Stimulated activated memory B cell treated with anti-CD40 and anti-IgM and Interleukin-4, amounts not matched to agents 10 μg/mL and 1 μg/mL and 100 μg/mL, for 72 hours (primary cell): ENCODE data around the gene SHFL.

Source experiments
- ATAC-seq: fragments of 150-1000 bp; cut with Tn5 transposase; 2 replicates; pipeline ENCODE4 v1.10.0; 2021
- H3K27ac Mint-ChIP-seq: one replicate; pipeline ENCODE4 v1.8.0; 2022; ENCODE audit warnings: mild to moderate bottlenecking, mixed read lengths
- H3K27me3 Mint-ChIP-seq: one replicate; pipeline ENCODE4 v1.8.0; 2022; ENCODE audit warnings: mixed read lengths
- H3K36me3 Mint-ChIP-seq: one replicate; pipeline ENCODE4 v1.8.0; 2022; ENCODE audit warnings: mixed read lengths
- H3K4me1 Mint-ChIP-seq: one replicate; pipeline ENCODE4 v1.8.0; 2022; ENCODE audit warnings: mixed read lengths
- H3K4me3 Mint-ChIP-seq: one replicate; pipeline ENCODE4 v1.8.0; 2022; ENCODE audit warnings: mild to moderate bottlenecking, moderate library complexity, mixed read lengths
- H3K9me3 Mint-ChIP-seq: one replicate; pipeline ENCODE4 v1.8.0; 2022; ENCODE audit warnings: mixed read lengths

Gene SHFL

DNA sequence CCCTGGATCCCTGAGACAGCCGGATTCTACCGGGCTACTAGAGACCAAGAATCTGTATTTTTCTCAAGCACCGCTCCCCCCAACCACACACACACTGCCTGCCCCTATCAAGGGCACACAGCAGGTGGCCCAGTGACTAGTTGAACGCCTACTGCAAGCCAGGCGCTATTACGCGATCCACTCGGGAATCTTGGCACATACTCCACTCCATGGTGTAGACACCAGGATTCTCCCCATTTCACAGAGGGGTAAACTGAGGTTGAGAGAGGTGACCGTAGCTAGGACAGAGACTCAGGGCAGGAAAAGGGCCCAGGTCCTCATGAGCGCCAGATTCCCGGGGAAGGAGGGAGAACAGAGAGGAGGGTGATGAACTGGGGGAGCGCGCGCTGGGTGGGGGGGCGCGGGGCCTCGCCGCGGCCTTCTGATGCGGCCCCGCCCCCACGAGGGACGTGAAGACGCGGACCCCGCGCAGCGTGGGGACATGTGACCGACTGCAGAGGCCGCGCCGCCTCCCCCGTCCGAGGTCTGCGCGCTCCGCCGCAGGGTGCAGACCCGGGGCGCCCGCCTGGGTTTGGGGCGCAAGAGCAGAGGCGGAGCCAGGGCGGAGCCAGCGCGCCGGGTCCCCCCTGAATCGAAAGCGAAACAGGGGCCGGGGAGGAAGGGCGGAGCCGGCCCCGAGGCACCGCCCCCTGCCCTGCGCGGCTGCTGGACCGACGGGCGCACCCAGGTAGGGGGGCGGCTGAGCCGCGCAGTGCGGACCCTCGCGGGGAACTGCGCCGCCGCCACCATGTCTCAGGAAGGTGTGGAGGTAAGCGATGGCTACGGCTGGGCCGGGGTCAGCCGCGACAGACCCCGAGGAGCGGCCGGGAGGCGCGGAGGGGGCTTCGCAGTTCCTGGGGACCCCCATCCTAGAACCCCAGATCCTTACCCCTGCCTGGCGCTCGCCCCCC lies at the start of gene SHFL:
Gene SHFL, plus strand, starts transcription at position 677 of the 950 bp plus-strand sequence. Its CDS starts 111 bp downstream, at position 788.
- peak within 1 kb of the TSS; percentile 86 for H3K27ac Mint-ChIP-seq
- no peaks in the 10 kb centered on the region for H3K27me3 Mint-ChIP-seq
- no peaks in the 10 kb centered on the region for H3K9me3 Mint-ChIP-seq
- H3K4me3 Mint-ChIP-seq = peak within 1 kb of the TSS; percentile 91
- peak; percentile 95 for ATAC-seq
- peaks cover 27% of the 10 kb centered on the region for H3K36me3 Mint-ChIP-seq
- peaks cover 23% of the 10 kb centered on the region for H3K4me1 Mint-ChIP-seq

DNA sequence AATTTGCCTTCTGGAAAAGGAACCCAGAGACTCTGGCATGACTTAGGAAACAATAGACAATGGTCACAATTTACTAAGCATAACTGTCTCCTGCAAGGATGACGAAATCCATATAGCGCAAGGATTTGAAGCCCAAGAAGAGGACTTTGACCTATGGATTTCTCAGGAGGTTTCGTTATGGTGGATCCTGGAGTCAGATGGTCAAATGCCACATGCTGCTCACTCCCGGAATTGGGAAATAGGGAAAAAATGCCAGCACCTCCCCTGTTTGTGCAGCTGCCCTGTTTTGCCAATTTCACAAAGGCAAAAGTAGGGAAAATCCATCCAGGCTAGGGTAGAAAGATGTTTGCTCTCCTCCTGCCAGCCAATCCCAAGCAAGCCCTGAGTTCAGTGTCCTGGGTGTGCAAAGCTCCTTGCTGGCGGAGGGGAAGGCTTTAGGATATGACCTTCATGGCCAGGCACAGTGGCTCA lies 49.5 kb upstream of the SHFL start:
- no peaks in the 10 kb centered on the region for H3K9me3 Mint-ChIP-seq
- H3K27me3 Mint-ChIP-seq = peaks cover 46% of the 10 kb centered on the region
- ATAC-seq = no peak
- H3K4me1 Mint-ChIP-seq = no peaks in the 10 kb centered on the region
- H3K4me3 Mint-ChIP-seq = no peak overlapping the region
- H3K36me3 Mint-ChIP-seq = no peaks in the 10 kb centered on the region
- H3K27ac Mint-ChIP-seq = no peak overlapping the region

DNA sequence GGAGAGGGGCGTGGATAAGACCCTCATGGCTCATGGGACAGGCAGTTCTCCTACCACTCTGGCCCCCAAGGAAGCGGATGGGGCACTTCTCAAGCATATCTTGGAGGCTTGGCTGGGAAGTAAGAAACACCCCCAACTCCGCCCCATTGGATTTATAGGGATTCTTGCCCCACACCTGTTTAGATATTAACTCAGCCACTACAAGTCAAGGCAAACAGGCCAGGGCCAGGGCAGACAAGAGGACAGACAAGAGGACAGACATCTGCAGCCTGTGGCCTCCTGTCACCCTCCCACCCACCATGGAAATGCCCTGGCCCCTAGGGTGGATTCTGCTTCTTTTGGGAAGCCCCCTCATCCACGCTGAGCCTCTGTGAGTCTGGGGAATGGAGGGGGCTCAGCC lies 48.8 kb upstream of the SHFL start:
- Mint-ChIP-seq H3K4me1 (no peaks in the 10 kb centered on the region), H3K36me3 (no peaks in the 10 kb centered on the region), H3K27ac (no peak overlapping the region), H3K27me3 (peaks cover 41% of the 10 kb centered on the region), H3K9me3 (no peaks in the 10 kb centered on the region), H3K4me3 (no peak overlapping the region)
- ATAC-seq = no peak

DNA sequence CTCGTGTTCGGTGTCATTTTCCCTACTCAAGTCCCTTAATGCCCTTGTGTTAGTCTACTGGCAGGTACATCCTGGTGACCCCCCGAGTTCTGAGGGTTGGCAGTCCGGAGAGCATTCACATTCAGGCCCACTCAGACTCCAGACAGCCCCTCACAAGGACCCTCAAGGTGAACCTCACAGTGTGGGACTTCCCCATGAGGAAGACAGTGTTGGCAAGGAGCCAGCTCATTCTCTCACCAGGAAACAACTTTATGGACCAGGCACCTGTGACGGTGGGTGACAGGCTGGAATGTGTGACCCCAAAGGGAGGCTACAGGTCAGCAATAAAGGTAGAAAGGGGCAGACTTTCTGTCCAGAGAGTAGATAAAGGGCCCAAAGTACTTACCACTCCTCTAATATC lies 48.3 kb upstream of the SHFL start:
- Mint-ChIP-seq H3K36me3 (no peaks in the 10 kb centered on the region), H3K4me1 (no peaks in the 10 kb centered on the region), H3K27ac (no peak overlapping the region), H3K27me3 (peaks cover 37% of the 10 kb centered on the region), H3K4me3 (no peak overlapping the region), H3K9me3 (no peaks in the 10 kb centered on the region)
- no peak for ATAC-seq

DNA sequence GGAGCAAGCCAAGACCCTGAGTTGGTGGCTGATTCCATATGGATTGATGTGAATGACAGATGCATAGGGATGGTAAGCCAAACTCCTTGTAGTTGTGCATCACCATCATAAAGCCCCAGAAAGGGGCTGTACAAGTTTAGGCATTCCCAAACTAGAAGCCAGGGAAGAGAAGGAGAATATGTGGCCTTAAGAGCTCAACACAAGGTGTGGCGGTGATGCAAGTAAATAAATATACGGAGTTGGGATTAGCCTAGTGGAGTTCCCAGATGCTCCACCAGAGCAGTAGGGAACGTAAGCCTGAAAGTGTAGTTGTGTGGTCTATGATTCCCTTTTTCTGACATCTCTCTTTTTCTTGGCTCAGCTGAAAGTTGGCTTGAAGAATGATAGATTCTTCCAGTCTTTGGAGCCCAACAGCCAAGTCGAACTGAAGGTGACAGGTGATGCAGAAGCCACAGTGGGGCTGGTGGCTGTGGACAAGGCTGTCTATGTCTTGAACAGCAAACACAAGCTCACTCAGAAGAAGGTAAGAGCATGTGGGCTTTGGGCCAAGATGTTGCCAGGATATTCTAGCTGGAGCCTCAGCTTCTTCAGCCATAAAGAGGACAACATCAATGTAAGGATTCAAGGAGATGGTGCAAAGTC lies 42.7 kb upstream of the SHFL start:
- Mint-ChIP-seq H3K27me3 (peaks cover 63% of the 10 kb centered on the region), H3K36me3 (no peaks in the 10 kb centered on the region), H3K4me1 (peaks cover 4% of the 10 kb centered on the region), H3K4me3 (no peak overlapping the region), H3K27ac (no peak overlapping the region), H3K9me3 (peaks cover 8% of the 10 kb centered on the region)
- no peak for ATAC-seq

DNA sequence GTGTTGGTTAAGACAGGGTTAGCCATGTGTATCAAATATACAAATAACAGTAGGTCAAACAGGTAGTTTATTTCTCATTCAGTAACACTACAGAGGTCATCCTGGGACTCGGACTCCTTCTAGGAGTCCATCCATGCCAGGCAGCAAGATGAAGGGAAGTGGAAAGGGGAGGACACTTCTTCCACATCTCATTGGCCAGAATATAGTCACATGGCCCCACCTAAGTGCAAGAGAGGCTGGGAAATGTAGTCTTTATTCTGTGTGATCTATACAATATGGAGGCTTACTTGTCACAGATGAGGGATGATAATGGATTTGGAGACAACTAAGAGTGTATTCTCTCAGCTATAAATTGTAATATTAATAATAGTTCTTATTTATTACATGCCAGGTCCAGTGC lies 41.7 kb upstream of the SHFL start:
- Mint-ChIP-seq H3K4me1 (peaks cover 7% of the 10 kb centered on the region), H3K27me3 (peaks cover 63% of the 10 kb centered on the region), H3K36me3 (no peaks in the 10 kb centered on the region), H3K27ac (no peak overlapping the region), H3K4me3 (no peak overlapping the region), H3K9me3 (peaks cover 9% of the 10 kb centered on the region)
- no peak for ATAC-seq

DNA sequence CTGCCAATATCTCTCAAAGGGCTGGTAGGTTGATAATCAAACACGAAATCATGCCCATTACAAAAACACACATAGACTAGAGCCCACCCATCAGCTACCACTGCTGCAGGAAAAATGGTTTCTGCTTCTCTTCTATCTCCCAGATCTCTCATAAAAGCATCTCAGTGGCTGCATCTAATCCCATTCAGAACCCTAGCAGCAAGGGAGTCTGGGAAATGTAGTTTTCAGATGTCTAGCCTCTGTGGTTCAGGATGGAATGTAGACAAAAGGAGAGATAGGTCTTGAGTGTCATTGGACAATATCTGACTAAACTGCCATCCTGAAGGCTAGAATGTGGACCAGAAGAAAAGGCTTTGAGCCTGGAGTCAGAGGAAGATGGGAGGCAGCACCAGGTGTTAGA lies 40.7 kb upstream of the SHFL start:
- H3K4me3 Mint-ChIP-seq = no peak overlapping the region
- peaks cover 63% of the 10 kb centered on the region for H3K27me3 Mint-ChIP-seq
- peaks cover 9% of the 10 kb centered on the region for H3K9me3 Mint-ChIP-seq
- no peak for ATAC-seq
- H3K36me3 Mint-ChIP-seq = no peaks in the 10 kb centered on the region
- no peak overlapping the region for H3K27ac Mint-ChIP-seq
- peaks cover 7% of the 10 kb centered on the region for H3K4me1 Mint-ChIP-seq

DNA sequence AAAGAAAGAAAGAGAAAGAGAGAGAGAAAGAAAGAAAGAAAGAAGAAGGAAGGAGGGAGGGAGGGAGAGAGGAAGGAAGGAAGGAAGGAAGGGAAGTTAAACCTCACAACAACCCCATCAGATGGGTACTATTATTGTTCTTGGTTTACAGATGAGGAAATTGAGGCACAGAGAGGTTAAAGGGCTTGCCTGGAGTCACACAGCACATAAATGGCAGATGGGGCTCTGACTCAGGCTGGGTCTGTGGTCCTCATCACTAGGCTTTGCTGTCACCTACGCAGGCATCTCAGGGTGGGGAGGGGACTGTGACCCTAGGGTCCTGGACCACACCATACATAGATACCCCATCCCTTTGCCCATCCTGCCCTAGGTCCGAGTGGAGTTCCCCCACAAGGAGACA lies 36.5 kb upstream of the SHFL start:
- Mint-ChIP-seq H3K36me3 (no peaks in the 10 kb centered on the region), H3K27ac (no peak overlapping the region), H3K27me3 (peaks cover 55% of the 10 kb centered on the region), H3K4me1 (peaks cover 7% of the 10 kb centered on the region), H3K9me3 (peaks cover 5% of the 10 kb centered on the region), H3K4me3 (no peak overlapping the region)
- no peak for ATAC-seq

DNA sequence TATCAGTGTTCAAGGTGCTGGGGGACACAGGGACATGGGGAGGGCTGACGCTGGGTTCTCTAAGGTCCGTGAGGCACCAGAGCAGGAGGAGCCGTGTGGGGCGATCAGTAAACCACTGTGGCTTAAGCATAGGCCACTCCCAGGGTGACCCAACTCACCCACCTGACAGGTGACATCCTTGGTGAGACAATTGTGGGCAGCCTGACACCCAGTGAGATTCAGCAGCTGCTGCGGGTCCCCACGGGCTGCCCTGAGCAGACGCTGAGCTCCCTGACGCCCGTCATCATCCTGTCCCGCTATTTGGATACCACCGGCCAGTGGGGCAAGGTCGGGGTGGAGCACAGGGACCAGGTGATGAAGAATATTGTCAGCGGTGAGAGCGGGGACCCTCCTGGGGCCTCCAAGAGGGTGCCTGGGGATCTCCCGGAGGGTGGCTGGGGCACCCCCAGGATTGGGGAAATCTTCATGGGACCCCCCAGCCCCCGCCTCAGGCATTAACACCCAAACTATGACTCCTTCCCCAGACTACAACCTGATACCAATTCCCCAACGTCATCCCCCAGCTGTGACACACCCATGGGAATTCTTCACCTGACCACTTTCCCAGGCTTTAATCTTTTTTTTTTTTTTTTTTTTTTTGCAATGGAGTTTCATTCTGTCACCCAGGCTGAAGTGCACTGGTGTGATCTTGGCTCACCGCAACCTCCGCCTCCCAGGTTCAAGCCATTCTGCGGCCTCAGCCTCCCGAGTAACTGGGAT lies 33.3 kb upstream of the SHFL start:
- peak; percentile 35 for ATAC-seq
- H3K36me3 Mint-ChIP-seq = no peaks in the 10 kb centered on the region
- no peak overlapping the region for H3K4me3 Mint-ChIP-seq
- H3K27me3 Mint-ChIP-seq = peaks cover 43% of the 10 kb centered on the region
- no peak overlapping the region for H3K27ac Mint-ChIP-seq
- peaks cover 3% of the 10 kb centered on the region for H3K9me3 Mint-ChIP-seq
- H3K4me1 Mint-ChIP-seq = peaks cover 7% of the 10 kb centered on the region

DNA sequence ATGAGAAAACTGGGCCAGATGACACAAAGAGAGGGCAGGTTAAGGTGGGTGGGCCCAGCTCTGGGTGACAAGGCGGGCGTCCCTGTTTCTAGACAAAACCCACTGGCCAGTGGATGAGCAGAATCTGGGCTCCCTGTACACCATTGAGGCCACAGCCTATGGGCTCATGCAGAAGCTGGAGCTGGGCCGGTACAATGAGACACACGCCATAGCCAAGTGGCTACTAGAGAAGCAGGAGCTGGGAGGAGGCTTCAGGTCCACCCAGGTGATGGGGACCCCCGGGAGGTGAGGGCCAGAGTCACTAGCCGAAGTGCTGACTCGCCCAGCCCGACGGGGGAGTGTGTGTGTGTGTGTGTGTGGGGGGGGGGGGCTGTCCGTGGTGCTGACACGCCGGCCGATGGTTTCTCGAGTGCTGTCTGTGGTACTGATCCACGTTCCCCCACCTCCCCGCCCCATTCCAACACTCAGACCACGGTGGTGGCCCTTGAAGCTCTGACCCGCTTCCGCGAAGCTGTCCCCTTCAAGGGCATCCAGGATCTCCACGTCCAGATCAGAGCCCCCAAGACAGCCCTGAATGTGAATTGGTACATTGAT lies 24.3 kb upstream of the SHFL start:
- H3K4me3 Mint-ChIP-seq = no peak overlapping the region
- no peak overlapping the region for H3K27ac Mint-ChIP-seq
- H3K4me1 Mint-ChIP-seq = no peaks in the 10 kb centered on the region
- peaks cover 4% of the 10 kb centered on the region for H3K9me3 Mint-ChIP-seq
- H3K27me3 Mint-ChIP-seq = peaks cover 57% of the 10 kb centered on the region
- ATAC-seq = no peak
- no peaks in the 10 kb centered on the region for H3K36me3 Mint-ChIP-seq

DNA sequence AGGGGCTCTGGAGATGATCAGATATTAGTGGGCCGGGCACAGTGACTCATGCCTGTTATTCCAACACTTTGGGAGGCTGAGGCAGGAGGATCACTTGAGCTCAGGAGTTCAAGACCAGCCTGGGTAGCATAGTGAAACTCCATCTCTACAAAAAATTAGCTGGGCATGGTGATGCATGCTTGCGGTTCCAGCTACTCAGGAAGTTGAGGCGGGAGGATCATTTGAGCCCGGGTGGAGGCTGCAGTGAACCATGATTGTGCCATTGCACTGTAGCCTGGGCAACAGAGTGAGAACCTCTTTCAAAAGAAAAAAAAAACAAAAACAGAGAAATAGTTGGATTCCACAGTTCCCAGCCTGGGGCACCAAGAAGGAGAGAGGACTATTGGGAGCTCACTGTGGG lies 17.9 kb upstream of the SHFL start:
- no peaks in the 10 kb centered on the region for H3K4me1 Mint-ChIP-seq
- peaks cover 16% of the 10 kb centered on the region for H3K9me3 Mint-ChIP-seq
- ATAC-seq = no peak
- H3K4me3 Mint-ChIP-seq = no peak overlapping the region
- peaks cover 41% of the 10 kb centered on the region for H3K27me3 Mint-ChIP-seq
- H3K36me3 Mint-ChIP-seq = no peaks in the 10 kb centered on the region
- no peak overlapping the region for H3K27ac Mint-ChIP-seq

DNA sequence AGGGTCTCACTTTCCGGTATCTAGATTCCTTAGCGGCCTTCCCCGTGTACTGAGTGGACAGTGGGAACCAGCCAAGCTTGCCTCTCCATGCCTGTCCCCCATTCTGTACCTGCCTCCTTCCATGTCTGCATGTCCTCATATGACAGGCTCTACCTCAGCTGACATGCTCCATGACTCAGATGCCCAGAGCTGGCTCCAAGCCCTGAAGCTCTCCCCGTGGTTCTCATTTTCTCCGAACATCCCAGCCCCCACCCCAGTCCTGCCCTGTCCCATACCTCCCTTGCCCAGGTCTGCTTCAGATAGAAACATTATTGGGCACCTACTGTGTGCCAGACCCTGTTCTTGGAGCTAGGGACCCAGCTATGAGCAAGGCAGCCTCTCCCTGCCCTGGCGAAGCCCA lies 17.1 kb upstream of the SHFL start:
- Mint-ChIP-seq H3K9me3 (peaks cover 16% of the 10 kb centered on the region), H3K27me3 (peaks cover 34% of the 10 kb centered on the region)

DNA sequence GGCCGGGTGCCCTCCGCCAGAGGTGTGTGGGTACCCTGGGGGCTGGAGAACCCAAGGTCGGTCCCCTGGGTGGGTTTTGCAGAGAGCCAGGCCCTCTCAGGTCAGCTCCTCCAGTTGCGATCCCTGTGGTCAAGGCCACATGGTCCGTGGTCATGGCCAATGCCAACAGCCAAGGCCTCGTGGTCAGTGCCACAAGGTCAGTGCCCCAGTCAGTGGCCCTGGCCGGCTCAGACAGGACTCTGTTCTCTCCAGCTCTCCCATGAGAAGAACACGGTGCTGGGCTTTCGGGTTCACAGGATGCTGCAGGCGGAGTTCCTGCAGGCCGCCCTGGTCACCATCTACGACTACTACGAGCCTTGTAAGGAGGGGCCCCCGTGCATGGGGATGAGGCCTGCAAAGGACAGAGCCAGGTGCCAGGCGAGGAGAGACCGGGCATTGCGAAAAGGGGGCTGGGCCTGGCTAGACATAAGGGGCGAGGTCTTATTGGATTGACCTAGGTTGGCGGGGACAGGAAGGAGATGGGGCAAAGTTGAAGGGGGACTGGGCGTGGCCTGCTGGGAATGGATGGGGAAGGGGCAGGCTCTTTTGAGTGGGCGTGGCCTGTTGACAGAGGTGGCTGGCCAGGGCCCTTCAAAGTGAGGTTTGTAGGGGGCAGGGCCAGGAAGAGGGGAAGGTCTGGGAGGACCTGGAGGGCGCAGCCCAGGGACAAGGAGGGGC lies 15.2 kb upstream of the SHFL start:
- H3K27ac Mint-ChIP-seq = no peak overlapping the region
- no peak overlapping the region for H3K4me3 Mint-ChIP-seq
- peaks cover 28% of the 10 kb centered on the region for H3K27me3 Mint-ChIP-seq
- peaks cover 14% of the 10 kb centered on the region for H3K9me3 Mint-ChIP-seq
- ATAC-seq = no peak
- no peaks in the 10 kb centered on the region for H3K36me3 Mint-ChIP-seq
- H3K4me1 Mint-ChIP-seq = no peaks in the 10 kb centered on the region

More for the DNA sequence above, 17.1 kb upstream of the SHFL start:
- Mint-ChIP-seq H3K27ac (no peak overlapping the region), H3K4me3 (no peak overlapping the region), H3K36me3 (no peaks in the 10 kb centered on the region), H3K4me1 (no peaks in the 10 kb centered on the region)
- ATAC-seq = no peak

DNA sequence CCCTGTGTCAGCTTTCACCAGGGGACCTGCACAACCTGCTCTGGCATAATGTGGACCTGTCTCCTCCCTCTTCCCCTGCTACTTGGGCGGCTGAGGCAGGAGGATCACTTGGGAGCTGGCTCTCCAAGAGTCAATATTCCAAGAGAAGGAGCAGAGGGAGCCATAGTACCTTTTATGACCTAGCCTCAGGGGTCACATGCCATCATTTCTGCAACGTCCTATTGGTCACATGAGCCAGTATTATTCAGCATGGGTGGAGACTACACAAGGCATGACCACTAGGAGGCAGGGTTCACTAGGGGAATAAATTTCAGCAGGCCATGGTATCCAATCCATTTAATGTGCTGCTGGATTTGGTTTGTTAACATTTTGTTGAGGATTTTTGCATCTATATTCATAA lies 12.0 kb upstream of the SHFL start:
- H3K27ac Mint-ChIP-seq = no peak overlapping the region

More for the DNA sequence above, 12.0 kb upstream of the SHFL start:
- no peaks in the 10 kb centered on the region for H3K4me1 Mint-ChIP-seq
- peak; percentile 43 for ATAC-seq
- no peak overlapping the region for H3K4me3 Mint-ChIP-seq
- H3K36me3 Mint-ChIP-seq = no peaks in the 10 kb centered on the region
- H3K9me3 Mint-ChIP-seq = peaks cover 16% of the 10 kb centered on the region
- peaks cover 10% of the 10 kb centered on the region for H3K27me3 Mint-ChIP-seq
